ENCODE data around the gene BRF1.

BRF1 gene

DNA sequence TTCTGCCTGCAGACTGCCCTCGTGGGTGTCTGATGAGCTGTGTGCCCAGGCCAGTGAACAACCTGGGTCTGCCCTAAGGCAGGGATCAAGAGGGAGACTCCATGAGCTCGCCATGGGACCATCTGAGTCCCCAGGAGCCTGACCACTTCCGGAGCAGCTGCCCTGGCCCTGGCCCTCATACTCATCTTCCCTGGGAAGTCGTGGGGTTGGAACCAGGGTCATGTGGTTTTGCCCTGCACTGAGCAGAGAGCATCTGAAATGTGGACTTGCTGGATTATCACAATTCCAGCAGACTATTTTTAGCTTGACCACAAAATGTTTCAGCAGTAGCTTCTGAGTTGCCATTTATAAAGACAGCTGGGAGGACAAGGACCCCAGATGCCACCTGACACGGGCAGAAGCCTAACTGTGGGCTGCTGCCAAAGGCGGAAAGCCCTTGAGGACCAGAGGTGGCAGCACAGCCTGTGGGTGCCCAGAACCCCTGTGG is 45.7 kb downstream of the BRF1 start:
- no peaks in the 10 kb centered on the region for H3K9me3 ChIP-seq (ENCODE audit: control insufficient read depth, low read length)
- H3K4me1 ChIP-seq (ENCODE audit: control insufficient read depth, insufficient read depth, low read depth, low read length) = peaks cover 12% of the 10 kb centered on the region
- H3K4me2 ChIP-seq (ENCODE audit: low read length, poor library complexity, severe bottlenecking) = no peak overlapping the region
- H2BK120ac ChIP-seq (ENCODE audit: low read depth, low read length) = no peak overlapping the region
- H3K4me3 ChIP-seq (ENCODE audit: insufficient read depth in 1 of 2, low read depth in 1 of 2, low read length in 2 of 2) = no peak overlapping the region
- no peak overlapping the region for H2AK5ac ChIP-seq (ENCODE audit: low read length, severe bottlenecking)
- DNase-seq = peak; percentile 81
- H2BK15ac ChIP-seq (ENCODE audit: low read depth, poor library complexity, severe bottlenecking) = no peak overlapping the region
- H2BK12ac ChIP-seq (ENCODE audit: low read length in 2 of 2) = no peak overlapping the region
- H3K4ac ChIP-seq (ENCODE audit: low read depth in 1 of 2, low read length in 2 of 2) = no peak overlapping the region
- H2AFZ ChIP-seq (ENCODE audit: low read depth, low read length) = no peak overlapping the region
- H3K14ac ChIP-seq (ENCODE audit: low read length in 2 of 2) = no peak overlapping the region
- WGBS = 65% methylated on average over 6 of the region's 6 CpGs
- H3K79me1 ChIP-seq (replicated peaks; ENCODE audit: low read length, poor library complexity, severe bottlenecking) = peaks cover 22% of the 10 kb centered on the region
- H3K9ac ChIP-seq (ENCODE audit: low read length) = peak overlapping the region; percentile 3
- peaks cover 43 to 61% of the 10 kb centered on the region in 2 experiments for H3K36me3 ChIP-seq (ENCODE audit: control insufficient read depth in 1 of 2, insufficient read depth in 2 of 2, low read depth in 1 of 2, low read length in 2 of 2)
- H4K91ac ChIP-seq (ENCODE audit: low read length) = no peak overlapping the region
- H3K23ac ChIP-seq (ENCODE audit: low read length in 2 of 2) = no peak overlapping the region
- H2BK5ac ChIP-seq (ENCODE audit: low read depth, low read length, poor library complexity, severe bottlenecking) = no peak overlapping the region
- no peak overlapping the region for H3K27ac ChIP-seq (ENCODE audit: low read length, poor library complexity, severe bottlenecking)
- no peaks in the 10 kb centered on the region for H3K27me3 ChIP-seq (ENCODE audit: control insufficient read depth in 1 of 2, insufficient read depth in 1 of 2, low read length in 2 of 2)
- H3K18ac ChIP-seq (ENCODE audit: low read depth in 1 of 2, low read length in 2 of 2) = no peak overlapping the region
- H4K8ac ChIP-seq (ENCODE audit: low read length) = no peak overlapping the region

DNA sequence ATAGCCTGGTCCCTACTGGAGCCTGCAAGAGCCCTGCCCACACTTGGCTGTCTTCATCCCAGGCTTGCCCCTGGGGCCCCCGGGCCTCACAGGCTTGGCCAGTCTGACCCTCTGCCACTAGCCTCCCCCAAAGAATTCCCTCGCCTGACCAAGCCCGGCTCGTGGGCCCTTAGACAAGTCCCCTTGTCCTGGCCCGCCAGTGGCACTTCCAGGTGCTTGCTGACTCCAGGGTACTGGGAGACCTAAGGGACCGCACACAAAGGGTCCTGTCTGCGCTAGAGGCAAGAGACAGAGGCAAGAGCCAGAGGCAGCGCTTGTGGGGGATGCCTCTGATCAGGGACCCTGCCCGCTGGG is 47.5 kb downstream of the BRF1 start:
- Histone ChIP-seq H3K4me3 (ENCODE audit: insufficient read depth in 1 of 2, low read depth in 1 of 2, low read length in 2 of 2) (no peak overlapping the region), H3K14ac (ENCODE audit: low read length in 2 of 2) (no peak overlapping the region), H3K9ac (ENCODE audit: low read length) (no peak overlapping the region), H3K79me1 (replicated peaks; ENCODE audit: low read length, poor library complexity, severe bottlenecking) (peaks cover 27% of the 10 kb centered on the region), H2BK120ac (ENCODE audit: low read depth, low read length) (no peak overlapping the region), H4K8ac (ENCODE audit: low read length) (no peak overlapping the region), H4K91ac (ENCODE audit: low read length) (no peak overlapping the region), H3K4me1 (ENCODE audit: control insufficient read depth, insufficient read depth, low read depth, low read length) (peaks cover 21% of the 10 kb centered on the region), H2BK5ac (ENCODE audit: low read depth, low read length, poor library complexity, severe bottlenecking) (no peak overlapping the region), H2BK15ac (ENCODE audit: low read depth, poor library complexity, severe bottlenecking) (no peak overlapping the region), H3K4me2 (ENCODE audit: low read length, poor library complexity, severe bottlenecking) (no peak overlapping the region), H3K18ac (ENCODE audit: low read depth in 1 of 2, low read length in 2 of 2) (no peak overlapping the region), H3K36me3 (ENCODE audit: control insufficient read depth in 1 of 2, insufficient read depth in 2 of 2, low read depth in 1 of 2, low read length in 2 of 2) (peaks cover 45 to 64% of the 10 kb centered on the region in 2 experiments), H2BK12ac (ENCODE audit: low read length in 2 of 2) (no peak overlapping the region), H3K27me3 (ENCODE audit: control insufficient read depth in 1 of 2, insufficient read depth in 1 of 2, low read length in 2 of 2) (no peaks in the 10 kb centered on the region), H3K9me3 (ENCODE audit: control insufficient read depth, low read length) (no peaks in the 10 kb centered on the region), H3K23ac (ENCODE audit: low read length in 2 of 2) (no peak overlapping the region), H2AK5ac (ENCODE audit: low read length, severe bottlenecking) (no peak overlapping the region), H2AFZ (ENCODE audit: low read depth, low read length) (no peak overlapping the region), H3K27ac (ENCODE audit: low read length, poor library complexity, severe bottlenecking) (no peak overlapping the region), H3K4ac (ENCODE audit: low read depth in 1 of 2, low read length in 2 of 2) (no peak overlapping the region)
- WGBS = 95% methylated on average over 9 of the region's 9 CpGs
- DNase-seq = no peak

DNA sequence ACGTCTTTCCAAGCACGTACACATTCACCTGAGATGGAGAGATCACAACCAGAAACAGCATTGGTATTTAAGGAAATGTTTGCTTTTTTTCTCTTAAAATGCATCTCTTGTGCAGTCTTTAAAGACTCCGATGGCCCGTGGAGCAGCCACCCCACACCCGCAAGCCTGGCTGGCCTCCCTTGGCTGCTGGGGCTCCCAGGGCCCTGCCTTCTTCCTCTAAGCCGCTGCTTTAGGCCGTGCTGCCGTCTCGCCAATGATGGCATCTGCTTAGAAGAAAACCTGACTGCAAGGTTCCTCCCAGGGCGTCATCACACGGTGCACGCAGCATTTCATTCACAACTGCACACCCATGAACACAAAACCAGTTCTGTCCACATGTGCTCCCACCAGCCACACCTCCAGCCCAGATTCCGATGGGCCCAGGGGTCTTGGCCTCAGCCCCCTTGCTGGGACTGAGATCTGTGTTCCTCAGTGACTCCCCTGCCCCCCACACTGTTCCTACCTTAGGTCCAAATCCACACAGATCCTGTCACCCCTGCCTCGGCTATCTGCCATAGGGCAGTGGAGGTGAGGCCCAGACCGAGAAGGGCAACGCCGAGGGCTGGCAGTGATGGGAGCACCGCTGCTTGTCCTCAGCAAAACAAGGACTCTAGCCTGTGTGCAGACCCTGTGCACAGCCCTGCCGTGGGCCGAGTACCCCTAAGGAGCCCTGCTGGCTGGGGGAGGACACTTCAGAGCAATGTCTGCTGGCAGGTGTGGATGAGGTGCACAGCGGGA is 48.1 kb downstream of the BRF1 start:
- no peak overlapping the region for H2BK12ac ChIP-seq (ENCODE audit: low read length in 2 of 2)
- no peak overlapping the region for H2AFZ ChIP-seq (ENCODE audit: low read depth, low read length)
- H4K91ac ChIP-seq (ENCODE audit: low read length) = peak overlapping the region; percentile 10
- H3K4ac ChIP-seq (ENCODE audit: low read depth in 1 of 2, low read length in 2 of 2) = no peak overlapping the region
- H3K23ac ChIP-seq (ENCODE audit: low read length in 2 of 2) = no peak overlapping the region
- peaks cover 25% of the 10 kb centered on the region for H3K4me1 ChIP-seq (ENCODE audit: control insufficient read depth, insufficient read depth, low read depth, low read length)
- no peak overlapping the region for H2AK5ac ChIP-seq (ENCODE audit: low read length, severe bottlenecking)
- peaks cover 45 to 64% of the 10 kb centered on the region in 2 experiments for H3K36me3 ChIP-seq (ENCODE audit: control insufficient read depth in 1 of 2, insufficient read depth in 2 of 2, low read depth in 1 of 2, low read length in 2 of 2)
- DNase-seq = no peak
- WGBS = 95% methylated on average over 21 of the region's 21 CpGs
- H3K4me2 ChIP-seq (ENCODE audit: low read length, poor library complexity, severe bottlenecking) = no peak overlapping the region
- H3K4me3 ChIP-seq (ENCODE audit: insufficient read depth in 1 of 2, low read depth in 1 of 2, low read length in 2 of 2) = no peak overlapping the region
- H3K9me3 ChIP-seq (ENCODE audit: control insufficient read depth, low read length) = no peaks in the 10 kb centered on the region
- H2BK15ac ChIP-seq (ENCODE audit: low read depth, poor library complexity, severe bottlenecking) = no peak overlapping the region
- no peak overlapping the region for H3K9ac ChIP-seq (ENCODE audit: low read length)
- peaks cover 29% of the 10 kb centered on the region for H3K79me1 ChIP-seq (replicated peaks; ENCODE audit: low read length, poor library complexity, severe bottlenecking)
- no peaks in the 10 kb centered on the region for H3K27me3 ChIP-seq (ENCODE audit: control insufficient read depth in 1 of 2, insufficient read depth in 1 of 2, low read length in 2 of 2)
- no peak overlapping the region for H3K27ac ChIP-seq (ENCODE audit: low read length, poor library complexity, severe bottlenecking)
- no peak overlapping the region for H2BK120ac ChIP-seq (ENCODE audit: low read depth, low read length)
- H2BK5ac ChIP-seq (ENCODE audit: low read depth, low read length, poor library complexity, severe bottlenecking) = no peak overlapping the region
- H4K8ac ChIP-seq (ENCODE audit: low read length) = no peak overlapping the region
- H3K18ac ChIP-seq (ENCODE audit: low read depth in 1 of 2, low read length in 2 of 2) = no peak overlapping the region
- no peak overlapping the region for H3K14ac ChIP-seq (ENCODE audit: low read length in 2 of 2)

DNA sequence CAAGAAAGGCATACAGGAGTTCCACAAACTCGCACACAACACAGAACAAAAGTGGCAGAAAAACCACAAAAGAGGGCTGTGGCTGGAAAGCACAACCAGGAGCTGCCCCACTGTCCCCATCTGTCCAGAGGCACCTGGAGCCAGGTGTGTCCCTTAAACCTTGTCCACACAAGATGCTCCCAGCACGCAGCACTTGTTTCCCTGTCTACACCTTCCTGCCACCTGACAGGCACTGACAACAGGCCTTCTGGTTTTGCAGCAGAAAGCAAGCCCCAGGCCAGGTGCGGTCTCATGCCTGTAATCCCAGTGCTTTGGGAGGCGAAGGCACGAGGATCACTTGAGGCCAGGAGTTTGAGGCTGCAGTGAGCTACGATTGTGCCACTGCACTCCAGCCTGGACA is 48.9 kb downstream of the BRF1 start:
- no peak overlapping the region for H3K14ac ChIP-seq (ENCODE audit: low read length in 2 of 2)
- no peaks in the 10 kb centered on the region for H3K9me3 ChIP-seq (ENCODE audit: control insufficient read depth, low read length)
- no peak overlapping the region for H2AFZ ChIP-seq (ENCODE audit: low read depth, low read length)
- peaks cover 47 to 62% of the 10 kb centered on the region in 2 experiments for H3K36me3 ChIP-seq (ENCODE audit: control insufficient read depth in 1 of 2, insufficient read depth in 2 of 2, low read depth in 1 of 2, low read length in 2 of 2)
- H3K4ac ChIP-seq (ENCODE audit: low read depth in 1 of 2, low read length in 2 of 2) = no peak overlapping the region
- no peak overlapping the region for H3K4me2 ChIP-seq (ENCODE audit: low read length, poor library complexity, severe bottlenecking)
- H2BK12ac ChIP-seq (ENCODE audit: low read length in 2 of 2) = no peak overlapping the region
- no peak overlapping the region for H3K23ac ChIP-seq (ENCODE audit: low read length in 2 of 2)
- H2BK120ac ChIP-seq (ENCODE audit: low read depth, low read length) = no peak overlapping the region
- no peaks in the 10 kb centered on the region for H3K27me3 ChIP-seq (ENCODE audit: control insufficient read depth in 1 of 2, insufficient read depth in 1 of 2, low read length in 2 of 2)
- H3K4me1 ChIP-seq (ENCODE audit: control insufficient read depth, insufficient read depth, low read depth, low read length) = peaks cover 26% of the 10 kb centered on the region
- H4K8ac ChIP-seq (ENCODE audit: low read length) = no peak overlapping the region
- H3K79me1 ChIP-seq (replicated peaks; ENCODE audit: low read length, poor library complexity, severe bottlenecking) = peaks cover 29% of the 10 kb centered on the region
- no peak overlapping the region for H4K91ac ChIP-seq (ENCODE audit: low read length)
- no peak overlapping the region for H2AK5ac ChIP-seq (ENCODE audit: low read length, severe bottlenecking)
- H2BK15ac ChIP-seq (ENCODE audit: low read depth, poor library complexity, severe bottlenecking) = no peak overlapping the region
- WGBS = 95% methylated on average over 6 of the region's 6 CpGs
- no peak overlapping the region for H3K27ac ChIP-seq (ENCODE audit: low read length, poor library complexity, severe bottlenecking)
- no peak overlapping the region for H2BK5ac ChIP-seq (ENCODE audit: low read depth, low read length, poor library complexity, severe bottlenecking)
- no peak overlapping the region for H3K9ac ChIP-seq (ENCODE audit: low read length)
- no peak overlapping the region for H3K18ac ChIP-seq (ENCODE audit: low read depth in 1 of 2, low read length in 2 of 2)
- DNase-seq = no peak
- no peak overlapping the region for H3K4me3 ChIP-seq (ENCODE audit: insufficient read depth in 1 of 2, low read depth in 1 of 2, low read length in 2 of 2)

Measured in mesenchymal stem cell (in vitro differentiated cells and primary cell).